Panc1 (cell line): ENCODE data around the gene CNOT3. TPM values are rescaled to one million over a fixed set of nuclear protein-coding genes. Genes with fewer than 3 reads are reported as not detected.
A peak's percentile ranks its signal among the peaks of the same experiment; 100 is the strongest.

Experiments
- ATAC-seq: fragments of 200-7000 bp; cut with Tn5 transposase; 2 replicates; pipeline ENCODE4 v1.9.1; 2020; ENCODE audit warnings: mild to moderate bottlenecking, moderate library complexity
- BruUV-seq: library from RNA; stranded (reverse); fragments of 400-500 nt; replicated peaks from 2 replicates; lab custom pipeline; 2021; lab: Mats Ljungman, UMichigan
- CTCF ChIA-PET: fragments of 300-600 bp; sonication (Branson Sonifier 250); formaldehyde crosslinking; loops from one replicate; lab custom pipeline; 2022; ENCODE audit warnings: antibody characterized with exemption; lab: Charles Lee
- POLR2A ChIA-PET: fragments of 300-600 bp; sonication (Branson Sonifier 250); formaldehyde crosslinking; loops from one replicate; lab custom pipeline; 2022; ENCODE audit warnings: antibody characterized with exemption; lab: Charles Lee
- DNase-seq: peaks from one replicate; pipeline ENCODE4 v3.0.0-alpha.2; 2010; ENCODE audit warnings: low read depth, low spot score
- H3K27ac ChIP-seq: 2 replicates; pipeline ENCODE4 v1.5.1; 2011; ENCODE audit warnings: mild to moderate bottlenecking, low read length, inconsistent platforms
- H3K27me3 ChIP-seq: fragments of 200-500 bp; sonication (Bioruptor generic); 2 replicates; pipeline ENCODE4 v1.6.0; 2014; ENCODE audit warnings: low read length, inconsistent platforms; ENCODE audit not compliant: control insufficient read depth, insufficient read depth
- H3K36me3 ChIP-seq: fragments of 200-500 bp; sonication (Bioruptor generic); 2 replicates; pipeline ENCODE4 v1.5.1; 2014; ENCODE audit warnings: inconsistent platforms, mild to moderate bottlenecking, low read length, moderate library complexity; ENCODE audit not compliant: control insufficient read depth, insufficient read depth
- H3K4me1 ChIP-seq: 2 replicates; pipeline ENCODE4 v1.5.1; 2011; ENCODE audit warnings: inconsistent platforms, mild to moderate bottlenecking, low read length, moderate library complexity; ENCODE audit not compliant: control insufficient read depth, insufficient read depth
- H3K4me3 ChIP-seq, 2 experiments: 2 replicates each; pipeline ENCODE4 v1.5.1; 2011 to 2012; ENCODE audit warnings: low read depth in 2 of 2, low read length in 2 of 2, mild to moderate bottlenecking in 2 of 2, inconsistent platforms in 1 of 2, moderate library complexity in 1 of 2
- H3K9me3 ChIP-seq: fragments of 200-500 bp; sonication (Bioruptor generic); 2 replicates; pipeline ENCODE4 v1.5.1; 2014; ENCODE audit warnings: low read depth, mild to moderate bottlenecking, inconsistent platforms, low read length, moderate library complexity; ENCODE audit not compliant: control insufficient read depth, insufficient read depth
- CTCF ChIP-seq: fragments of 450-650 bp; IDR thresholded peaks from 2 replicates; pipeline ENCODE4 v1.5.1; 2017; ENCODE audit warnings: mild to moderate bottlenecking
- POLR2AphosphoS5 ChIP-seq: IDR thresholded peaks from 2 replicates; pipeline ENCODE4 v1.6.1; 2012; ENCODE audit warnings: mild to moderate bottlenecking, low read depth, low read length, moderate library complexity
- REST ChIP-seq, 2 experiments: IDR thresholded peaks; 2 replicates each; pipeline ENCODE4 v1.6.1; 2011 to 2012; ENCODE audit warnings: low read depth in 2 of 2, control low read depth in 1 of 2, low read length in 1 of 2, mild to moderate bottlenecking in 1 of 2, moderate library complexity in 1 of 2; ENCODE audit not compliant: insufficient read depth in 1 of 2
- SIN3A ChIP-seq: IDR thresholded peaks from 2 replicates; pipeline ENCODE4 v1.6.1; 2012; ENCODE audit warnings: low read depth, mild to moderate bottlenecking, low read length, moderate library complexity, borderline replicate concordance; ENCODE audit not compliant: insufficient read depth
- TCF7L2 ChIP-seq: IDR thresholded peaks from 2 replicates; pipeline ENCODE4 v1.6.1; 2011; ENCODE audit warnings: mild to moderate bottlenecking, low read depth, low read length, inconsistent platforms
- in situ Hi-C: cut with HindIII; loops from 2 replicates; pipeline ENCODE4 v1.10.0; 2016; ENCODE audit warnings: low sequenced_read_pairs, low pct_unique_long_range_greater_than_20kb
- intact Hi-C: fragments of 100-400 bp; cut with micrococcal nuclease; formaldehyde crosslinking; loops from one replicate; pipeline ENCODE4 v1.10.0; 2022; ENCODE audit not compliant: unreplicated experiment
- total RNA-seq: library from RNA; stranded (reverse); gene quantifications from one replicate; pipeline ENCODE4 v1.2.1, GENCODE V29; 2021; ENCODE audit not compliant: unreplicated experiment

Gene CNOT3
- total RNA-seq, 1 experiment from 2014 or later = 111 TPM

- peaks cover 26% of the 10 kb centered on the region for H3K4me1 ChIP-seq
- intact Hi-C loops = no loop called here
- no peak overlapping the region for H3K27ac ChIP-seq
- no peak for ATAC-seq
- H3K4me3 ChIP-seq = no peak overlapping the region
- ChIA-PET POLR2A (interaction anchor here (0.6 kb wide), 1 partner anchor 26 kb away, joined by 4 read pairs; no protein-coding TSS in a partner anchor), CTCF (no interaction called here)
- DNase-seq = no peak
- H3K36me3 ChIP-seq = peaks cover 44% of the 10 kb centered on the region
- TF ChIP-seq CTCF (no peak), TCF7L2 (no peak), POLR2AphosphoS5 (no peak), REST (IDR thresholded peaks at IDR 0.05; ENCODE audit: insufficient read depth in 1 of 2, low read depth in 2 of 2, low read length in 1 of 2) (no peak), SIN3A (no peak)
- TSS peak; percentile 24 for BruUV-seq
- no peaks in the 10 kb centered on the region for H3K9me3 ChIP-seq
- H3K27me3 ChIP-seq = no peaks in the 10 kb centered on the region
- in situ Hi-C loops = no loop called here
Measured at GRCh38 chr19:54142166-54142780, 4.7 kb downstream of the CNOT3 start.

GRCh38 chr19:54145541-54146158 lies 8.1 kb downstream of the CNOT3 start:
- Histone ChIP-seq H3K4me3 (no peak overlapping the region), H3K27me3 (no peaks in the 10 kb centered on the region), H3K9me3 (no peaks in the 10 kb centered on the region), H3K36me3 (peaks cover 55% of the 10 kb centered on the region), H3K27ac (no peak overlapping the region), H3K4me1 (peaks cover 6% of the 10 kb centered on the region; the same call in 1 of the 2 replicates)
- in situ Hi-C loops = no loop called here
- DNase-seq (no peak), ATAC-seq (no peak; the same call in 1 of the 2 replicates)
- ChIA-PET POLR2A (no interaction called here), CTCF (interaction anchor here (0.6 kb wide), 1 partner anchor 237 kb away, joined by 5 read pairs; no protein-coding TSS in a partner anchor)
- intact Hi-C loops = no loop called here
- no TSS peak for BruUV-seq
- TF ChIP-seq TCF7L2 = no peak
- TF ChIP-seq REST (IDR thresholded peaks at IDR 0.05; ENCODE audit: insufficient read depth in 1 of 2, low read depth in 2 of 2, low read length in 1 of 2) = no peak
- TF ChIP-seq POLR2AphosphoS5 = no peak
- TF ChIP-seq CTCF = no peak
- no peak for TF ChIP-seq SIN3A
